ENCODE results near the gene PCBP4.

- TF ChIP-seq CTCF (IDR thresholded peaks at IDR 0.05; ENCODE audit: low read depth, low read length, poor library complexity, severe bottlenecking) (no peak), EZH2phosphoT487 (IDR thresholded peaks at IDR 0.05; ENCODE audit: borderline replicate concordance, low read length) (no peak)
Measured at GRCh38 chr3:51966016-51966415, 1.2 kb downstream of the PCBP4 start.

Data from DOHH2 (cell line).